NCI-H1417 treated with DMSO at 0.1 percent for 48 hours (cell line): ENCODE results near the gene EIF6.

Experiments
- DNase-seq: peaks from one replicate; lab custom pipeline; 2025; lab: John Stamatoyannopoulos, UW

EIF6 gene

DNA sequence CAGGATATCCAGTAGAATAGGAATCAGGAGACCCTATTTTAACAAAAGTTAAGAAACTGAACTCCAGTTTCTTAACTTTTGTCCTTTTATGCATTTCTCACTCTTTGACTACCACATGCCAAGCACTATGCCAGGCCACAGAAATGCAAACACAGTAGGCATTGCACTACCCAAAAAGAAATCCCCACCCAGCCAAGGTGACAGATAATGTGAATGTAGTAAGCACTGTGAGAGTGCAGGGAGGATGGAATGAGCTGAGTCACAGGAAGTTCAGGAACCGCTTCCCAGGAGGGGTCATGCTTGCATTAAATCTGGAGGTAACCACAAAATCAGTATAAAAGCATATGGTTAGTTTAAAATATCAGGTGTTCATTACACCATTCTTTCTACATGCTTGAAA, 27.7 kb upstream of the EIF6 start:
- DNase-seq, result no peak

DNA sequence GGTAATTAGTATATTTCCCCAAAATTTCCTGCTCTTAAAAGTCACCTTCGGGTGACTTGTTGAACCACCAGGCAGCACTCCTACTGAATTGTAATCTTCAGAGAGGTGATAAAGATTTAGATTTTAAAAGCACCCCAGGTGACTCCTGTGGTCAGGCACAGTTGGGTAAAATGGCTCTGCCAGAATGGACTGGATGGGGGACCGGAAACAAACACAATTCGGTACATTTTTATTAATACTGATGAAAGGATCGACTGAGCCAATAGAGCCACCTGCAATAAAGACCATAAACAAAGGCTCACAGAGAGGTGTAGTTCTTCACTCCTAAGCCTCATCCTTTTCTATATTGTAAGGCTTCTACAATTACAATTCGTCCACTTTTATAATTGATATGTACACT, 27.2 kb upstream of the EIF6 start:
- no peak for DNase-seq

DNA sequence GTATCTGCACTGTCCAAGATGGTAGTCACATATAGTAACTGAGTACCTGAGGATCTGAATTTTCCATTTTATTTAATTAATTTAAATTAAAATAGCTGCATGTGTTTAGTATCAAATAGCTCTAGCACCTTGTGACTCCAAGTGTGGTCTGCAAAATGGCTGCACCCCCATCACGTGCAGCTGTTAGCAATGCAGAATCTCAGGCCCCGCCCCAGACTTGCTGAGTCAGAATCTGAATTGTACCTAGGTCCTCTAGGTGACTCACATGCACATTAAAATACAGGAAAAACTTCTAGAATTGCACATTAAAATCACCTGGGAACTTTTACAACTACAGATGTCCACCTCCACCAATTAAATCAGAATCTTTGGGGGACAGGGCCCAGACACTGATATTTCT, 26.8 kb upstream of the EIF6 start:
- no peak for DNase-seq

DNA sequence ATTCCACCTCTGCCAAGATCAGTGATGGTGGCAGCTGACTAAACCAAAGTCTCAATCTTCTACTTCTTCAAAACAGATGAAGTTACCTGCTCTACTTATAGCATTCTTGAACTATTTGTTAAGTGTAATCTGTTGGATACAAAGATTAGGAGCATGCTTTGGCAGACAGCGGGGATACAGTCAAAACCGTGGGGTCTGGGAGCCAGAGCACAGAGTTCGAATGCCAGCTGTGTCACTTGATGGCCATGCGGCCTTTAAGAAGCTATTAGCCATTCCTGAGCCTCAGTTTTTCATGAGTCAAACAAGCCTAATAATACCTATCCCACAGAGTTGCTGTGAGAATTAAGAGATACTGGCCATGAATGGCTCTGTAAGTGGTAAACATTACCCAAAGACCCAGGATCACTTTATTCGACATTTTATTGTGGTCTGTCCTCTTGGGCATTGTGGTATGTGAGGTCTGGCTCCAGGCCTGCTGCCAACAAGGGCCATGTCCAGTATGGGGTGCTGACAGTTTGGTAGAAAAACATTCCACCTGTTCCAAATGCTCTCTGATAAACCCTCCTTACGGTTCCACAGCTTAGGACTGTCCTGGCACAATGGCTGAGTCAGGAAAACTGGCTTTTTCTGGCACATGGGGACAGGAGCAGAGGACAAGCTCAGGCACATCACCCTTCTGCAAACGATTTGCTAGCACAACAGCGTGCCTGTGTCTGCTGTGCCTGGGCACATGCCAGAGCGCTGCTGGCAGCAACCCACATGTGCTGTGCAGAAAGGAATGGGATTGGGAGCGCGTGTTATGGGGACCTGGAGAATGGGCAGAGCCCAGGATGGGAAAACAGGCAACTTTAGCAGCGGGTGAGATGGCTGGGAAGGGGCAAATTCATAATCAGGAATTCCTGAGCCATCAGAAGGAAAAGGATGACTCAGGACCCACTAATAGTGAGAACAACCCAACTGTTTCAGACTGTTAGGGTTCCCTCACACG, 23.4 kb upstream of the EIF6 start:
- DNase-seq, result no peak

DNA sequence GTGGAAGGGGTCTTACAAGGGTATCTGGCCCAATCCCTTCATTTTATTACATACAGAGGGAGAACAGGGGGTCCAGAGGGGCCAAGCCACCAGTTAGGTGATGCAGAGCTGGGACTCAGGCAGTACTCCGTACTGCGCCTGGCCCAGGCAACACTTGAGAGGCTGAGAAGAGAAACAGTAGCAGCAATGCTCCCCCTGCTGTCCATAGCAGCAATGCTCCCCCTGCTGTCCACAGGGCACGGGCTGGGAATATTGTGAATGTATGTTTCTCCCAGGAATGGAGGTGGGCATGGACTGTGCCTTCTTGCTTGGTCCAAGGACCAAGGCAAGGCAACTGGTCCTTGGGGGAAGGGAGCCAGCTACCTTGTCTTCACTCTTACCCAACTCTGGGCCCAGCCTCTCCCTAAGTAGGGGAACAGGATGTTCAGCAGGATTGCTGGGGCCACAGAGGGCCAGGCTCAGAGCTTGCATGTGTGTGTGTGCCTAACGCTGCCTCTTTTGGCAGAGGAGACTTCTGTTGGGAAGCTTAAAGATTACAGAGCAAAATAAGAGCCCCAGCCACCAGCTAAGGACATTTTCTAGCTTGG, 22.5 kb upstream of the EIF6 start:
- no peak for DNase-seq

DNA sequence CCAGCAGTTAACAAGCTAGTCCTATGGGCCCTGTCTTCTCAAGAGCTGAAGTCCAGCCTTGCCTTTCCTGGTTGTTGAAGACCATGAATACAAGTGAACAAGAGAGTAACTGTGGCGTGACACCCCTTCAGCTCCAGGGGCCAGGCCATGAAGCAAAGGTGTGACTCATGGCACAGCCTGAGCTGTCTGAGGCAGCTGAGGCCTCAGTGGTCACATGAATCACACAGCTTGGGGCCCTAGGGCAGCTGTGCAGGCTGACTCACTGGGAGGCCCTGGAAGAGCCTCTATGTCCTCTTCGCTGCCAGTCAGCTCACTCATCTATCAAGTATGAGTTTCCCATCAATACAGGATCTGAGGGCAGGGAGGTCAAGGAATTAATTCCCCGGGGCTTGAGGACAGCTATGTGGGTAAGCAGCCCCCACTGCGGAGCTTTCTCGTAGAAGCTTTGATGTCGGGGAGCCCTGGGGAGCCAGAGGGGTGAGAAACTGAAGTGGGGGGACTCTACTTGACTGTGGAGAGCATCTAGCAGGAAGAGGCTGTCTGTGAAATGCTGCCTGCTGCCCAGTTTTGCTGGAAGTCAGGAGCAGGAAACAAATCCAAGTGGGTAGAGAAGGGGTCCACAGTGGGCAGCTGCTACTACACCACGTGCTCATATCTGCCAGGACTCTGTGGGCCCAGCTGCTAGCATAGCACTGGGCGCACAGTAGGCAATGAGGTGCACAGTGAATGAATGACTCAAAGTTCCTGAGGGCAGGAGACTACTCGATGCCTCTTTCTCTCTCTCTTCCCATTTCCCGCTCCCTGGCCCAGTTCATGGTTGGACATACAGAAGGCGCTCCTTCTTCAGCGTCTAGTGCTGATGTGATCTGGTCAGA, 21.3 kb upstream of the EIF6 start:
- no peak for DNase-seq

DNA sequence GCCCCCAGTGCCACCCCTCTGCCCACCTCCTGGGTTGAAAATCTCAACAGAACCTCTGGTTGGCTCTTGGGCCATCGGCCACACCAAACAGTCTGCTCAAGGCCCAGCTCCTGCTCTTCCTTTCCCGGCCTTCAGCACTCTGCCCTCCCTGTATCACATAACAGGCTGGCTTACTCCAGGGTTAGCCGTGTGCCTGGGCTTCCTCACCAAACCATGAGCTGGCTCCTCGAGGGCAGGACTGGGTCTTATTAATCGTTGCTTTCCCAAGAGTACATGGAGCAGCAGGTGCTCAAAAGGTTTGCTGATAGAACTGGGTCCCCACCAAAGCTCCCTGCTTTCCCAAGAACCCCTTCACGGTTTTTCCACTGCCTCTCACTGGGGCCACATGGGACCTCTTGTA, 20.4 kb upstream of the EIF6 start:
- DNase-seq, result no peak

DNA sequence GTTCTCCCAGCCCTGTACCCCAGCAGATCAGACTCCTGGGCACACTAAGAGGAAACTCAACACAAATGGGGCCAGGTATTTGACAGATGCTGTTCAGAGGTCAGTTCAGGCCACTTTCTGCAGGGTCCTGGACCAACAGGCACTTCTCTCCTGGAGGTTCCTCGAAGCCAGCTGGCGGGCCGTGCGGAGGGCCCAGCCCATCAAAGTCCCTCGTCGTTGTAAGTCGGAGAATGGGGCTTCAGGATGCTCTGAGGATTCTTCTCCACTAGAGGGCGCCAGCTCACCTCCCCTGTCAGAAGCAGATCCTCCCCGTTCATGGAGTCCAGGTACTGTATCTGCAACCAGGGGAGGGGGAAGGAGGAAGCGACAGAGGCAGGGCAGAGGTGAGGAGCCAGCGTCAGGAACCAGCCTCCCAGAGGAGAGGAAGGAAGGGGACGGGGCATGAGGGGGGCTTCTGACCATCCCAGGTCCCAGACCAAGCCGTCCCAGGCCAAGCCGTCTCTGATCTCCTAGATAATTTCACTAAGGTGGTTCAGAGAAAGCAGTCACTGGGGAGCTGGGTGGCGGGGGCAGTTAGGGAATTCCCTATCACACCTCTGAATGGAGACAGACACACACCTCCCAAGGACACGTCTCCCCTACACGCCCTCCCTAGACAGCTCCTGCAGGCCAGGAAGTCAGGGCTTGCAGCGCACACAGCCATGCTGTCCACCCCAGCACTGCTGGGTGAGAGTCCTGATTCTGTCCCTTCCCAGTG, 19.3 kb upstream of the EIF6 start:
- DNase-seq, result peak; percentile 37

DNA sequence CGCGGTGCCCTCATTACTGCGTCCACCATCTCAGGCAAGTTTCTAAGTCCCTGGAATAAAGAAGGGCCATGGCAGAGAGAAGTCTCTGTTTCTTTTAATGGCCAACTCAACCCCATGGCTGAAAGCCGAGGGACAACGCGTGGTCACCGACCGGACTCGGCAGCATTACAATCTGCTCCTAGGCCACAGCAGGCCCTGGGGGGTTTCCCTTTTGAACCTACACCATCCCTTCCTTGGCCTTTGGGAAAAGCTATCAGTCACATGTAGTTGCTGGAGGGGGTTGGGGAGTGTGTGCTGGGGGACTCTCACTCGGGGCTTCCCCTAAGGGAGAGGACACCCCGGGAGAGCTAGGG, 18.8 kb upstream of the EIF6 start:
- DNase-seq, result no peak

DNA sequence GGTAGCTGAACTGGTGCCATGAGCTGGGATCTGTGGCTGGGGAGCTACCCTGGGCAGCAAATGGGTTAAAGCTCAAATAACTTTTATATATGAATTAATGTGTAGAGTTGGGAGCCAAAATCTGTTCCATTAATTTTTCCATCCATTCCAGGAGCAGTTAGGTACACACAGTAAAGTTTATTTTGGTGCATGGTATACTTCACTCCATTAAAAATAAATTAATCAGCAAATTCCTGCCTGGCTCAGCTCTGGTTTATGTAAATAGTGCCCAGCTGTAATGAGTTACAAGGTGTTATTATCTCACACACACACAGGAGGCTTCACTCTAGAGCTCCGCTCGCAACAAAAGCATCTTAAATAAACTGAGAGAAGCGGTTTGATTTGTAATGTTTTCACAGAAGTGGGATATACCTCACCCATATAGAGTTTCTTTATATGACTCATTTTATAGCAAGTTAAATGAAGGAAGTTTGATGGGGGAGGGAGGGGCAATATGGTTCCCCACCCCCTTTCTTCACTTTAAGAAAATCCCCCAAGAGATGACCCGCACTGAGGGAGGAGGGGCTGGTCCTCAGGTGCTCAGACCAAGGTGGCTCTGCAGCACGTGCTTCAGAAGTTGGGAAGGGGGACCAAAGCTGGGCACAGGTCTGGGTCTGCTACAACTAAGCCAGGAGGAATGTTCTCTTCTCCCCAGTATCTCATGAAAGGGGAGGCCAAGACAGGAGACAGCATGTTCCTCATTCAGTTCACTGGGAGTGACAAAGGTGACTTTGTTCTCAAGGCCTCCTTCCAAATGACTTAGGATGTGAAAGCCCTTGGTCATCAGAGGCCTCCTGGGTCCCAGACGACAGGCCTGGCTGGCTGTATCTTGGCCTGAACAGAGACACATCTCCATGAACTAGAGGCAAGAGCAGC, 18.1 kb upstream of the EIF6 start:
- DNase-seq, result peak; percentile 36

DNA sequence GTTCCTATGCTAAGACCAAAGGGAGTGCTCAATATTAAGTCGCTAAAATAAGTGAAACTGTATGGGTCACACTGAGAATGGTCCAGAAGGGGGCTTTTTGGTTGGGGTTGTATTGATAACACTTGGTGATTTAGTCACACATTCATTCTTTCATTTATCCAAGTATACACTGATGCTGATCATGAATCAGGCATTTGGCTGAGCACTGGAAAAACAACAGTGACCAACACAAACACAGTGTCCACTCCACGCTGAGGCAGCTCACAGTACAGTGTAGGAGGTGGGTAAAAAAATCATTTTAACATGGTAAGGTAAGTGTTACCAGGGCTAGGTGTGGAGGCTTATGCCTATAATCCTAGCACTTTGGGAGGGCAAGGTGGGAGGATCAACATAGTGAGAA, 16.9 kb upstream of the EIF6 start:
- no peak for DNase-seq

DNA sequence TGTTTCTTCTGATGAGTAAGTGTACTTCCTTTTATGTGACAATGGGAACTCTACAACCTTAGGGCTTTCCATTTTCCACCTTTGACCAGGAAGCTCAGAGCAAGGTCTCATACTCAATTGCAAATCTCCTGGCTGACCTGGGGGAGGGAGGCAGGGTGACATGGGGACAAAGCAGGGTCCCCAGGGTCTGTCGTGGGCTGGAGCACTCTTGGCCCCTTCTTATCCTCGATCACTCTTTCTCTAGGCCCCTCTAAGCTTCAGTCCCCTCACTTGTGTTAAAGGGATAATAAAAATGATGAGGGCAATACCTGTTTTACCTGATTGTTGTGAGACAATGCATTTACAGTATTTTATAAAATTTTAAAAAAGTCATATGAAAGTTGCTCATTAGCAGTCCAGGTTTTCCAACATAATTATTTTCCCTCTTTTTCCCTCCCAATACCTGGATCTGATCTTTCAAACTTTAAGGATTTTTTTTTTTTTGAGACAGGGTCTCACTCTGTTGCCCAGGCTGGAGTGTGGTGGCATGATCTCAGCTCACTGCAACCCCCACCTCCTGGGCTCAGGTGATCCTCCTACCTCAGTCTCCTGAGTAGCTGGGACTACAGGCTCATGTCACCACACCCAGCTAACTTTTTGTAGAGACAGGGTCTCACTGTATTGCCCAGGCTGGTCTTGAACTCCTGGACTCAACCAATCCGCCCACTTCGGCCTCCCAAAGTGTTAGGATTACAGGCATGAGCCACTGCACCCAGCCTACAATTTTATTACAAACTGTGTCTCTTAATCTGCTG, 16.1 kb upstream of the EIF6 start:
- no peak for DNase-seq

DNA sequence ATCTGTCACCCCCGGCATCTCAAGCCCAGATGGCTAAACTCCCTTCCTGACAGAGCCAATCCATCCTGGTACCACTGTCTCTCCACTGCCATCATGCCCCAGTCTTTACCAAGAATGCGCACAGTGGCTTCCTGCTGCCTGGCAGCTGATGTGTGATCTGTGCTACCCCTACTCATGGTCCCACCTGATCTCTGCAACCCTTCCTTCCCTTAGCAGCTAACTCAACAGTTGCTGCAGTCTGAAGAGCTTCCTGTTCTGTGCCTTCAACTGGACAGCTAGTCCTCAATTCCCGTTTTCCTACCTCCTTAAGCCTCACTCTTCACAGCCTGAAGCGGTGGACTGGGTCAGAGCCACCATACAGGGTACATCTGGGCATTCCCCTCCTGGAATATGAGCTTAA, 15.2 kb upstream of the EIF6 start:
- no peak for DNase-seq

DNA sequence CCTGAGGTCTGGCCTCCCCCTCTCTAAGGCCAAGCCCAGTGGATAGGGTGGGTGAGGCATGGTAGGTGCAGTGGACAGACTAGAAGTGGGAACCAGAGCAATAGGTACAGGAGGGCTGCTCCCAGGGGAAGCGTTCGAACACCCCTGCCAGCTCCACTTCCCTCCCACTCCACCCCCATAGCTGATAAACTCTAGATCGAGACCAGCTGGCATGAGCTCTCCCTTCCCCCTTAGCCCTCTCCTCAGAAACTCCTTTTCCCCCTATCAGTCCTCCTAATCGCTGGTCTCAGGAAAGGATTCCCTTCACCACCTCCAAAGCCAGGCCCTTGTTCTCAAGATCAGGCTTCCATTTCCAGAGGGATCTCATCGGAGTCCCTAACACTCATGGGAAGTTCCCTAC, 13.7 kb upstream of the EIF6 start:
- no peak for DNase-seq

DNA sequence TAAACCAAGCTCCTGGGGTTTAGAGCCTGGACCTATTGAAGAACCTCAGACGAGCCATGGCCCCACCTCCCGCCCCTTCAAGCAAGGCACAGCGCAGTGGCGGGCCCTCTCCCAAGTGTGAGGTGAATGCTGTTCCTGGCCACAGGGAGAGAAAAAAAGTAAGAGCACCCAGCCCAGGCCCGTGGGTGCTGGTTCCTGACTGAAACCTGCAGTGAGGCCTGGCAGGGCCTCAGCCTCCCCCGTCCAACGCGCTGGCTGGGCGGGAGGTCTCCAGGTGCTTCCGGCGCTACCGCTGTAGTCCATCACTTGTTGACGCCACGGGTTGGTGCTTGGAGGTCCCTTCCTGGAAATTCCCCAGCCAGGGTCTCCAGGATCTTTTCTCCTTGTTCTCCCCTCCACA, 13.2 kb upstream of the EIF6 start:
- DNase-seq, result no peak

DNA sequence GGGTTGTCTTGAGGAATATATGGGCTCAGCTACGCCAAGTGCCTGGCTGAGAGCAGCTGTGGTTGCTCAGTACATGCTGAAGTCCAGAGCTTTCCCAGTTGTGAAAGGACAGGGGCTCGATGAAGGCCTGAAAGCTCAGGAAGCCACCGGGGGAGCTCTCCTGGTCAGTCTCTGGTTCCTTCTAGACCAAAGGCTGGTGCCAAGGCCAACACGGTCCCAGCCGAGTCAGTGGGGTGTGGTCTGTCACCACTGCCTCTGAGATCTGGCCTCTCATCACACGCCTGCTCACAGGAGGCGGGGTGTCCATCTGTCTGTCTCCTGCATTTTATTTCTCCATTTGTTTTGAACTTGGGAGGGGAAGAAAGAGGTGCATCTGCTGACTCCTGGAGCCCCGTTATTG, 12.6 kb upstream of the EIF6 start:
- no peak for DNase-seq

DNA sequence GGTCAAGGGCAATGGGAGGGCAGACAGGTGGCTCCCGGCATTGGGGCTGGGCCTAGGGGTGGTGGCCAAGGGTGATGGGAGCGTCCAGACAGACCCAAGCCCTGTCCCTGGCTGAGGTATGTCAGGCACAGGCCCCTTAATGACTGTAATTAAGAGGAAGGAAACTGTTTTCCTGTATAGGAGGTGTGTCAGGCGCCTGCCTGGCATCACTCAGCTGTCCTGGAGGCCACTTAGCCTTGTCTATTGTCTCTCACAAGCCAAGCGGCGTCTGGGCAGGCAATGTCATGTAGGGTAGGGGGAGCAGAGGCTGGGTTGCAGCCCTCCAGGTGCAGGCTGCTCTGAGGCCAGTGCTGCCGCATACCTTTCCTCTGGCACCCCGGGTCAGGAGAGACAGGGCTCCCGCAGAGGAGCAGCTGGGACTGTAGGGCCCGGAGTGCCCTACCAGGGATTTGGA, 11.6 kb upstream of the EIF6 start:
- DNase-seq, result peak; percentile 41

DNA sequence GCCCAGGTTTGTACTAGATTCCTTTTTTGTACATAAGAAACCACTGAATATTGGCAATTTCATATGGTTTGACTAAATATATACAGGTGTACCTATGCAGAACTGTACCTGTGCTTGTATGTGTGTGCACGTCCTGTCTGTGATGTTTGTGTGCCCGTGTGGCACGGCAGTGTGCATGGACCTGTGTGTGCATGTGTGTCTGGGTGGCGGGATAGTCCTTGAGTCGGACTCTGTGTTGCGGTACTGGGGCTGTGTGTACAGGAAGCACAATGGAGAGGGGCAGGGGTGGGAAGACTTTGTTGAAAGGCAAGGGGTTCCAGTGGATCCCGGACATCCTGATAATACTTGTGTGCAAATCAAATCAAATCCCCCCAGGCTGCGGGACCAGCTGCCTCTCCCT, 11.1 kb upstream of the EIF6 start:
- no peak for DNase-seq

DNA sequence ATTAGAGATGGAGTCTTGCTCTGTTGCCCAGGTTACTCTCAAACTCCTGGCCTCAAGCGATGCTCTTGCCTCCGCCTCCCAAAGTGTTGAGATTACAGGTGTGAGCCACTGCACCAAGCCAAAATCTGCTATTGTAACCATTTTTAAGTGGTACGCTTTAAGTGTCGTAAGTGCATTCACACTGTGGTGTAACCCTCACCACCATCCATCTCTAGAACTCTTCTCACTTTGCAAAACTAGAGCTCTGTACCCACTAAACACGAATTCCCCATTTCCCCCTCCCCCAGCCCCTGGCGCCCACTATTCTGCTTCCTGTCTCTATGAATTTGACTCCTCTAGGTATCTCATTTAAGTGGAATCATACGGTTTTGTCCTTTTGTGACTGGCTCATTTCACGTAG, 10.5 kb upstream of the EIF6 start:
- no peak for DNase-seq

DNA sequence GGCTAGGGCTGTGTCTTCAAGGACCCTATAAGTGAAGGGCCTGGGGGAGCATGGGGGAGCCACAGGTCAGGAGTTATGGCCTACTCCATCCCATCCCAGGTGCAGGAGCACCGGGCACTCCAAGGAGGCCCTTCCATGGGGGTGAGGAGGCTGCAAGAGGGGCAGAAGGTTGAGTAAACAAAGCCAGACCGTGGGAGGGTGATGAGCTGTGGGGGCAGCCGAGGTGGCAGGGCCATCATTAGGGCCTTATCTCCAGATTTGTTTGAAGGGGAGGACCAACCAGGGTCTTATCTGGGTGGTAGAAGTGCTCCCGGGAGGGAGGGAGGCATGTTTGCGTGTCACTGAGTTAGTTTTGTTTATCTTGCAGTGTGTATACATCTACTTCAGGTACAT, 9.7 kb upstream of the EIF6 start:
- DNase-seq, result no peak
